ENCODE data around the gene DAP. TPM values are rescaled to one million over a fixed set of nuclear protein-coding genes. Genes with fewer than 3 reads are reported as not detected.
A peak's percentile ranks its signal among the peaks of the same experiment; 100 is the strongest.
"Not testable (repeated sequence)": the region's sequence is repeated elsewhere in the genome, so short reads cannot be mapped to it uniquely, and the experiment has no call there.

The DAP gene
- total RNA-seq, 4 donors from 2014 or later, result 52.0 to 138 (median 111) TPM

GRCh38 chr5:10726913-10727517 lies 34.0 kb downstream of the DAP start:
- no peaks in the 10 kb centered on the region for H3K27me3 ChIP-seq
- DNase-seq, result peak in 1 of 3 donors; percentile 34
- H3K27ac ChIP-seq, result peak overlapping the region in 1 of 4 donors; percentile 30
- no peaks in the 10 kb centered on the region for H3K9me3 ChIP-seq
- no peak overlapping the region for H3K4me3 ChIP-seq
- TF ChIP-seq POLR2A (IDR thresholded peaks at IDR 0.05) (no peak), CTCF (IDR thresholded peaks at IDR 0.05) (no peak)
- peaks cover 0 to 4% (median 0%) of the 10 kb centered on the region in 3 donors for H3K36me3 ChIP-seq
- peaks cover 0 to 4% (median 2%) of the 10 kb centered on the region in 4 donors for H3K4me1 ChIP-seq

GRCh38 chr5:10726179-10726912 lies 34.7 kb downstream of the DAP start:
- no peaks in the 10 kb centered on the region for H3K27me3 ChIP-seq
- H3K4me1 ChIP-seq, result peaks cover 0 to 4% (median 2%) of the 10 kb centered on the region in 4 donors
- peak overlapping the region in 1 of 4 donors; percentile 30 for H3K27ac ChIP-seq

GRCh38 chr5:10725636-10726035 lies 35.4 kb downstream of the DAP start:
- no peak for TF ChIP-seq CTCF (IDR thresholded peaks at IDR 0.05)
- no peak for DNase-seq
- peak overlapping the region in 3 of 4 donors; percentile 5 to 47 (median 16) for H3K27ac ChIP-seq
- H3K27me3 ChIP-seq, result no peaks in the 10 kb centered on the region
- H3K4me1 ChIP-seq, result peaks cover 0 to 4% (median 2%) of the 10 kb centered on the region in 4 donors
- H3K4me3 ChIP-seq, result no peak overlapping the region
- no peaks in the 10 kb centered on the region for H3K9me3 ChIP-seq
- H3K36me3 ChIP-seq, result peaks cover 0 to 4% (median 0%) of the 10 kb centered on the region in 3 donors

More at GRCh38 chr5:10726179-10726912, 34.7 kb downstream of the DAP start:
- Histone ChIP-seq H3K36me3 (peaks cover 0 to 4% (median 0%) of the 10 kb centered on the region in 3 donors), H3K4me3 (no peak overlapping the region), H3K9me3 (no peaks in the 10 kb centered on the region)
- TF ChIP-seq POLR2A (IDR thresholded peaks at IDR 0.05) (no peak), CTCF (IDR thresholded peaks at IDR 0.05) (no peak)
- DNase-seq, result no peak

- Histone ChIP-seq H3K9me3 (no peaks in the 10 kb centered on the region), H3K27me3 (no peaks in the 10 kb centered on the region), H3K27ac (peak overlapping the region in 3 of 4 donors; percentile 5 to 51 (median 16)), H3K4me1 (peaks cover 0 to 4% (median 2%) of the 10 kb centered on the region in 4 donors), H3K36me3 (peaks cover 0 to 4% (median 0%) of the 10 kb centered on the region in 3 donors), H3K4me3 (no peak overlapping the region)
- DNase-seq, result no peak
- TF ChIP-seq POLR2A (IDR thresholded peaks at IDR 0.05), result no peak
- TF ChIP-seq CTCF (IDR thresholded peaks at IDR 0.05), result peak in 1 of 6 experiments; percentile 4
Observed at GRCh38 chr5:10724781-10725507, 36.1 kb downstream of the DAP start.

DNA sequence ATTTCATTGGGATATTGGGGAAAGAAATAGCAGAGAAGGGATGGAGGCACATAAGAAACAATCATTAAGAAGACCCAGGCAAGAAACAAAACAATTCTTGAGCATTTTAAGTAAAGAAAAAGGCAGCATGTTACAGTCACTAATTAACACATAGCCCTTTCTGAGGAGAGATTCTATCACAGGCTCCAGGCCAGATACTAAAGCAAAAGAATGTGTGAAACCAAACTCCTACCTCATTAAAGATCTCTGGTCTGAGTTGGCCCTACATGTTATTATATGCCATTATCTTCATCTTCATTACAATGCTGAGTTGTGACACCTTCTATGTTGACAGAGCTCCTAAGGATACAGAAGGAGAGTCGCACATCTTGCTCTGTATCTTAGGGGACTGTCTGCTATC lies 37.5 kb downstream of the DAP start:
- no peak for TF ChIP-seq POLR2A (IDR thresholded peaks at IDR 0.05)
- TF ChIP-seq CTCF (IDR thresholded peaks at IDR 0.05), result no peak
- H3K36me3 ChIP-seq, result peaks cover 0 to 4% (median 0%) of the 10 kb centered on the region in 3 donors
- no peaks in the 10 kb centered on the region for H3K27me3 ChIP-seq
- DNase-seq, result no peak
- H3K4me1 ChIP-seq, result peaks cover 0 to 4% (median 2%) of the 10 kb centered on the region in 4 donors
- no peaks in the 10 kb centered on the region for H3K9me3 ChIP-seq
- H3K4me3 ChIP-seq, result no peak overlapping the region
- H3K27ac ChIP-seq, result no peak overlapping the region

- not testable (repeated sequence) for H3K4me1 ChIP-seq, H3K9me3 ChIP-seq, H3K27me3 ChIP-seq, H3K4me3 ChIP-seq, H3K27ac ChIP-seq, DNase-seq
- peaks cover 0 to 10% (median 0%) of the 10 kb centered on the region in 3 donors for H3K36me3 ChIP-seq
Observed at GRCh38 chr5:10720766-10721165, 40.3 kb downstream of the DAP start.

Data from Peyer's patch (tissue), 4 donors.